ENCODE results near the gene KCP. TPM values are rescaled to one million over a fixed set of nuclear protein-coding genes. Genes with fewer than 3 reads are reported as not detected.

The KCP gene
- polyA plus RNA-seq, 1 of the 3 experiments (the other 2 are of a cell fraction) = not detected

DNA sequence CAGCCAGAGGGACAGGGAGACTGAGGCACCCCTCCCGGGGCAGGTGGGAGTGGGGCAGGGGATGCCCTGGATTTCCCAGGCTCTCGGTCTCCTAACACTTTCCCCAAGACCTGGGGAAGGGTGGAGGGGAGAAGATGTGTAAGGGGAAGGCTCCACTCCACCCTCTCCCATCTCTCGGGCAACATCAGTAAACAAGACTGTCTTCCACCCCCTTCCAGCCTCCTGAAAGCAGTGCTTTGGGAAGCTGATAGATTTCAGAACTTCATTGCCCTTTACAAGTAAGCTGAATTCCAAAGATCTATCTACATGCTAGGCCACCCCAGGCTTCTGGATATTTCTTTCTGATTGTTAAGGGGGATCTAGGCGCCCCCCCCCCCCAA, 76.6 kb downstream of the KCP start:
- TF ChIP-seq, protein P1, sequence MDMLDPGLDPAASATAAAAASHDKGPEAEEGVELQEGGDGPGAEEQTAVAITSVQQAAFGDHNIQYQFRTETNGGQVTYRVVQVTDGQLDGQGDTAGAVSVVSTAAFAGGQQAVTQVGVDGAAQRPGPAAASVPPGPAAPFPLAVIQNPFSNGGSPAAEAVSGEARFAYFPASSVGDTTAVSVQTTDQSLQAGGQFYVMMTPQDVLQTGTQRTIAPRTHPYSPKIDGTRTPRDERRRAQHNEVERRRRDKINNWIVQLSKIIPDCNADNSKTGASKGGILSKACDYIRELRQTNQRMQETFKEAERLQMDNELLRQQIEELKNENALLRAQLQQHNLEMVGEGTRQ (IDR thresholded peaks at IDR 0.05; ENCODE audit: borderline replicate concordance, low read depth, low read length) = no peak
- no peak for TF ChIP-seq MEF2A (IDR thresholded peaks at IDR 0.05; ENCODE audit: borderline replicate concordance, low read depth)
- TF ChIP-seq, protein P2, sequence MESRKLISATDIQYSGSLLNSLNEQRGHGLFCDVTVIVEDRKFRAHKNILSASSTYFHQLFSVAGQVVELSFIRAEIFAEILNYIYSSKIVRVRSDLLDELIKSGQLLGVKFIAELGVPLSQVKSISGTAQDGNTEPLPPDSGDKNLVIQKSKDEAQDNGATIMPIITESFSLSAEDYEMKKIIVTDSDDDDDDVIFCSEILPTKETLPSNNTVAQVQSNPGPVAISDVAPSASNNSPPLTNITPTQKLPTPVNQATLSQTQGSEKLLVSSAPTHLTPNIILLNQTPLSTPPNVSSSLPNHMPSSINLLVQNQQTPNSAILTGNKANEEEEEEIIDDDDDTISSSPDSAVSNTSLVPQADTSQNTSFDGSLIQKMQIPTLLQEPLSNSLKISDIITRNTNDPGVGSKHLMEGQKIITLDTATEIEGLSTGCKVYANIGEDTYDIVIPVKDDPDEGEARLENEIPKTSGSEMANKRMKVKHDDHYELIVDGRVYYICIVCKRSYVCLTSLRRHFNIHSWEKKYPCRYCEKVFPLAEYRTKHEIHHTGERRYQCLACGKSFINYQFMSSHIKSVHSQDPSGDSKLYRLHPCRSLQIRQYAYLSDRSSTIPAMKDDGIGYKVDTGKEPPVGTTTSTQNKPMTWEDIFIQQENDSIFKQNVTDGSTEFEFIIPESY (IDR thresholded peaks at IDR 0.05; ENCODE audit: borderline replicate concordance, low read depth) = no peak
- TF ChIP-seq, protein P3, sequence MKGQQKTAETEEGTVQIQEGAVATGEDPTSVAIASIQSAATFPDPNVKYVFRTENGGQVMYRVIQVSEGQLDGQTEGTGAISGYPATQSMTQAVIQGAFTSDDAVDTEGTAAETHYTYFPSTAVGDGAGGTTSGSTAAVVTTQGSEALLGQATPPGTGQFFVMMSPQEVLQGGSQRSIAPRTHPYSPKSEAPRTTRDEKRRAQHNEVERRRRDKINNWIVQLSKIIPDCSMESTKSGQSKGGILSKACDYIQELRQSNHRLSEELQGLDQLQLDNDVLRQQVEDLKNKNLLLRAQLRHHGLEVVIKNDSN (IDR thresholded peaks at IDR 0.05; ENCODE audit: borderline replicate concordance, low read depth) = no peak
- TF ChIP-seq JUND (IDR thresholded peaks at IDR 0.05) = no peak
- no peak for TF ChIP-seq GABPA (IDR thresholded peaks at IDR 0.05; ENCODE audit: low read depth)
- no peak for TF ChIP-seq SMC3 (IDR thresholded peaks at IDR 0.05; ENCODE audit: low read depth, low read length)
- TF ChIP-seq NFIC (IDR thresholded peaks at IDR 0.05; ENCODE audit: borderline replicate concordance) = no peak
- no peak for TF ChIP-seq TAF1 (IDR thresholded peaks at IDR 0.05; ENCODE audit: borderline replicate concordance, low read depth, low read length)
- TF ChIP-seq REST (IDR thresholded peaks at IDR 0.05; ENCODE audit: low read depth, low read length) = no peak
- TF ChIP-seq FOSL2 (IDR thresholded peaks at IDR 0.05; ENCODE audit: borderline replicate concordance, low read depth) = no peak
- ChIA-PET POLR2A (no interaction called here), CTCF (interaction anchor here (0.8 to 2.5 kb wide), 9 partner anchors 8 to 409 kb away, joined by 3 to 14 read pairs (median 4); partner anchors contain the start of gene CCDC136)
- Histone ChIP-seq H3K79me2 (ENCODE audit: insufficient read depth) (peaks cover 70% of the 10 kb centered on the region), H2AFZ (ENCODE audit: low read depth) (no peak overlapping the region), H3K27me3 (ENCODE audit: insufficient read depth) (no peaks in the 10 kb centered on the region), H3K36me3 (replicated peaks in 1 of 2; ENCODE audit: control insufficient read depth in 1 of 2, insufficient read depth in 2 of 2, low read length in 1 of 2) (peaks cover 37 to 39% of the 10 kb centered on the region in 2 experiments), H3K9me3 (no peaks in the 10 kb centered on the region), H3K9me2 (no peaks in the 10 kb centered on the region), H3K4me2 (peak overlapping the region; percentile 99), H3K27ac (ENCODE audit: low read depth in 2 of 2, low read length in 1 of 2) (peak overlapping the region in 1 of 2 experiments; percentile 85; a peak in 2 of 4 replicates), H3K4me3 (ENCODE audit: low read depth in 2 of 2, low read length in 1 of 2) (peak overlapping the region in 1 of 2 experiments; percentile 90; a peak in 2 of 4 replicates), H3K9ac (peak overlapping the region; percentile 84), H3F3A (replicated peaks; ENCODE audit: insufficient read depth) (peaks cover 28% of the 10 kb centered on the region), H3K4me1 (ENCODE audit: control insufficient read depth in 1 of 2, insufficient read depth in 2 of 2, low read depth in 1 of 2, low read length in 1 of 2) (peaks cover 28 to 39% of the 10 kb centered on the region in 2 experiments; a peak in 3 of 4 replicates), H4K20me1 (ENCODE audit: insufficient read depth) (peaks cover 73% of the 10 kb centered on the region)
- peak; percentile 26 for DNase-seq
- WGBS (ENCODE audit: low lambda C conversion rate) = 38% methylated on average over 4 of the region's 4 CpGs

Data from SK-N-SH (cell line).